ENCODE measurements around the gene GUCY1A2. TPM values are rescaled to one million over a fixed set of nuclear protein-coding genes. Genes with fewer than 3 reads are reported as not detected.

The GUCY1A2 gene
- total RNA-seq, 1 experiment from 2014 or later: 0.55 TPM

DNA sequence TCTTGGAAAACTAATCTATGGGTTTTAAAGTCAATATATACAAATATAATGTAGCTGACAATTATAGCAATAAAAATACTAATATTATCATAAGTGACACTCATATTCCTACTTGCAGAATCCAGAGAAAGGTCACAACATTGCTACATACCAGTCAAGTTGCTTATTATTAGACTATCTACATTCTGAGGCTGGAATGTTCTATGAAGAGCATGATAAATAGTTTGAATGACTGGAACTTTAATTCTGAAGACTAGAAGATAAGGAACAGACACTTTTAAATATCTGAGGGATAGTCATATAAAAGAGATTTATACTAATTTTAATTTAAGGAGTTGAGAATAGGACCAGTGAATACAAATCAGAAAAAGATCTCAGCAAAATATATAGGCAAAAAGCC is 146.0 kb downstream of the GUCY1A2 start:
- H2AFZ ChIP-seq (ENCODE audit: low read length): no peak overlapping the region
- H4K91ac ChIP-seq (ENCODE audit: insufficient read length, low read depth, low read length): no peak overlapping the region
- no peaks in the 10 kb centered on the region for H3K4me1 ChIP-seq (ENCODE audit: insufficient read depth, low read length)
- H3K27me3 Mint-ChIP-seq (ENCODE audit: low read depth): no peaks in the 10 kb centered on the region
- no peak overlapping the region for H3K23ac ChIP-seq (ENCODE audit: insufficient read length, low read depth, low read length)
- H3K23me2 ChIP-seq (ENCODE audit: insufficient read length, low read depth, low read length, poor library complexity, severe bottlenecking): no peaks in the 10 kb centered on the region
- H4K8ac ChIP-seq (replicated peaks; ENCODE audit: insufficient read length, low read depth, low read length): no peak overlapping the region
- H3K14ac ChIP-seq (ENCODE audit: insufficient read depth, low read length): no peak overlapping the region
- no peak overlapping the region for H3K9ac ChIP-seq (ENCODE audit: extremely low read depth, insufficient read length, low read length)
- no peaks in the 10 kb centered on the region for H3K79me1 ChIP-seq (ENCODE audit: insufficient read depth, low read depth, low read length, poor library complexity, severe bottlenecking)
- no peak overlapping the region for H3K4me2 ChIP-seq (ENCODE audit: insufficient read depth, insufficient read length, low read length)
- TF ChIP-seq, protein P1, sequence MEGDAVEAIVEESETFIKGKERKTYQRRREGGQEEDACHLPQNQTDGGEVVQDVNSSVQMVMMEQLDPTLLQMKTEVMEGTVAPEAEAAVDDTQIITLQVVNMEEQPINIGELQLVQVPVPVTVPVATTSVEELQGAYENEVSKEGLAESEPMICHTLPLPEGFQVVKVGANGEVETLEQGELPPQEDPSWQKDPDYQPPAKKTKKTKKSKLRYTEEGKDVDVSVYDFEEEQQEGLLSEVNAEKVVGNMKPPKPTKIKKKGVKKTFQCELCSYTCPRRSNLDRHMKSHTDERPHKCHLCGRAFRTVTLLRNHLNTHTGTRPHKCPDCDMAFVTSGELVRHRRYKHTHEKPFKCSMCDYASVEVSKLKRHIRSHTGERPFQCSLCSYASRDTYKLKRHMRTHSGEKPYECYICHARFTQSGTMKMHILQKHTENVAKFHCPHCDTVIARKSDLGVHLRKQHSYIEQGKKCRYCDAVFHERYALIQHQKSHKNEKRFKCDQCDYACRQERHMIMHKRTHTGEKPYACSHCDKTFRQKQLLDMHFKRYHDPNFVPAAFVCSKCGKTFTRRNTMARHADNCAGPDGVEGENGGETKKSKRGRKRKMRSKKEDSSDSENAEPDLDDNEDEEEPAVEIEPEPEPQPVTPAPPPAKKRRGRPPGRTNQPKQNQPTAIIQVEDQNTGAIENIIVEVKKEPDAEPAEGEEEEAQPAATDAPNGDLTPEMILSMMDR (conservative IDR thresholded peaks at IDR 0.05): no peak
- H3K56ac ChIP-seq (ENCODE audit: insufficient read length, low read depth, low read length): no peak overlapping the region
- no peak overlapping the region for H2BK5ac ChIP-seq (ENCODE audit: insufficient read length, low read length)
- no peak overlapping the region for H3K4me3 Mint-ChIP-seq
- H2BK20ac ChIP-seq (ENCODE audit: low read depth, low read length, poor library complexity, severe bottlenecking): no peak overlapping the region
- H3K27ac Mint-ChIP-seq: no peak overlapping the region
- H4K20me1 ChIP-seq (ENCODE audit: control insufficient read depth, insufficient read depth, insufficient read length): no peaks in the 10 kb centered on the region
- no peaks in the 10 kb centered on the region for H3K27me3 ChIP-seq (ENCODE audit: insufficient read depth, low read length)
- H3K9me3 ChIP-seq (ENCODE audit: control insufficient read depth, low read depth, low read length): no peaks in the 10 kb centered on the region
- no peak overlapping the region for H4K5ac ChIP-seq (ENCODE audit: insufficient read length, low read depth, low read length)
- H3K27ac ChIP-seq (ENCODE audit: insufficient read length, low read depth, low read length): no peak overlapping the region
- no peak overlapping the region for H2AK5ac ChIP-seq (ENCODE audit: insufficient read length, low read length)
- no peak for DNase-seq
- no peak overlapping the region for H2BK15ac ChIP-seq (ENCODE audit: low read depth, low read length)
- H3K4ac ChIP-seq (ENCODE audit: low read depth, low read length): no peak overlapping the region
- no peaks in the 10 kb centered on the region for H3K4me1 Mint-ChIP-seq
- no peaks in the 10 kb centered on the region for H3K79me2 ChIP-seq (ENCODE audit: insufficient read depth, low read length)
- no peak overlapping the region for H2BK120ac ChIP-seq (ENCODE audit: low read depth, low read length, poor library complexity, severe bottlenecking)
- no peaks in the 10 kb centered on the region; a peak in 1 of 5 replicates for H3K9me3 Mint-ChIP-seq
- no peak overlapping the region for H3K18ac ChIP-seq (ENCODE audit: insufficient read length, low read depth, low read length)
- H3T11ph ChIP-seq (ENCODE audit: low read length): no peak overlapping the region
- H2BK12ac ChIP-seq (ENCODE audit: insufficient read length, low read depth, low read length): no peak overlapping the region
- H3K36me3 Mint-ChIP-seq (ENCODE audit: insufficient read depth in 1 of 3, low read depth in 3 of 3): no peaks in the 10 kb centered on the region

All from H9 (cell line).